Measurements from ENCODE around the gene HOXC12.

The HOXC12 gene

GRCh38 chr12:53985692-53985993, 30.9 kb downstream of the HOXC12 start:
- no peak for DNase-seq

GRCh38 chr12:53985994-53986685, 31.4 kb downstream of the HOXC12 start:
- DNase-seq: no peak

- DNase-seq: no peak
These were observed 32.2 kb downstream of the HOXC12 start for GRCh38 chr12:53986686-53987483.

GRCh38 chr12:53987787-53988230, 33.1 kb downstream of the HOXC12 start:
- no peak for DNase-seq

GRCh38 chr12:53988541-53989226, 34.0 kb downstream of the HOXC12 start:
- no peak for DNase-seq

- no peak for DNase-seq
These were observed 34.8 kb downstream of the HOXC12 start for GRCh38 chr12:53989227-53990113.

GRCh38 chr12:53990311-53991076, 35.8 kb downstream of the HOXC12 start:
- DNase-seq: no peak

- DNase-seq: no peak
These were observed 36.4 kb downstream of the HOXC12 start for GRCh38 chr12:53991077-53991460.

GRCh38 chr12:53992377-53992889, 37.7 kb downstream of the HOXC12 start:
- no peak for DNase-seq

GRCh38 chr12:53993162-53994008, 38.7 kb downstream of the HOXC12 start:
- no peak for DNase-seq

- DNase-seq: no peak
These were observed 39.2 kb downstream of the HOXC12 start for GRCh38 chr12:53994009-53994263.

- DNase-seq: no peak
These were observed 39.7 kb downstream of the HOXC12 start for GRCh38 chr12:53994264-53995001.

GRCh38 chr12:53995002-53995377, 40.3 kb downstream of the HOXC12 start:
- DNase-seq: no peak

GRCh38 chr12:53995378-53996239, 40.9 kb downstream of the HOXC12 start:
- no peak for DNase-seq

- DNase-seq: no peak
These were observed 41.8 kb downstream of the HOXC12 start for GRCh38 chr12:53996240-53997203.

GRCh38 chr12:53997204-53998109, 42.8 kb downstream of the HOXC12 start:
- DNase-seq: no peak

All from activated CD4-positive, alpha-beta T cell treated with anti-CD3 and anti-CD28 coated beads, Interleukin-2, amount 50 U/mL, for 4 hours (primary cell).